OCI-M2 (cell line): ENCODE measurements around the gene MRPL11.
A peak's percentile ranks its signal among the peaks of the same experiment; 100 is the strongest.

ENCODE experiments used
- DNase-seq: peaks from one replicate; lab custom pipeline; 2025; ENCODE audit not compliant: unreplicated experiment; lab: John Stamatoyannopoulos, UW

MRPL11 gene

GRCh38 chr11:66393954-66394353, 44.7 kb downstream of the MRPL11 start:
- no peak for DNase-seq

DNA sequence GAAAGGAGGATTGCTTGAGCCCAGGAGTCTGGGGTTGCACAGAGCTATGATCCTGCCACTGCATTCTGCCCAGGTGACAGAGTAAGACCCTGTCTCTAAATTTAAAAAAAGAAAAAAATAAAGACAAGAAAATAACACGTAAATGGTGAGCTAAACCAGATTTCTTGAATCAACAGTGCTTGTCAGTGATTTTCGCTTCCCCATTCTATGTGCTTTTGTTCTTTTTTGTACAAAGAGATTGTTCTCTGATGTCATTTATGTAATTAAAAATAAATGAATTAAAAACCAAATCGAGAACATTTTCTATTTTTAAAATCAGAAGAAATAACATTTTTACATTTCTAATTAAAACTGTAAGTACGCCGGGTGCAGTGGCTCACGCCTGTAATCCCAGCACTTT, 47.3 kb downstream of the MRPL11 start:
- DNase-seq = no peak

DNA sequence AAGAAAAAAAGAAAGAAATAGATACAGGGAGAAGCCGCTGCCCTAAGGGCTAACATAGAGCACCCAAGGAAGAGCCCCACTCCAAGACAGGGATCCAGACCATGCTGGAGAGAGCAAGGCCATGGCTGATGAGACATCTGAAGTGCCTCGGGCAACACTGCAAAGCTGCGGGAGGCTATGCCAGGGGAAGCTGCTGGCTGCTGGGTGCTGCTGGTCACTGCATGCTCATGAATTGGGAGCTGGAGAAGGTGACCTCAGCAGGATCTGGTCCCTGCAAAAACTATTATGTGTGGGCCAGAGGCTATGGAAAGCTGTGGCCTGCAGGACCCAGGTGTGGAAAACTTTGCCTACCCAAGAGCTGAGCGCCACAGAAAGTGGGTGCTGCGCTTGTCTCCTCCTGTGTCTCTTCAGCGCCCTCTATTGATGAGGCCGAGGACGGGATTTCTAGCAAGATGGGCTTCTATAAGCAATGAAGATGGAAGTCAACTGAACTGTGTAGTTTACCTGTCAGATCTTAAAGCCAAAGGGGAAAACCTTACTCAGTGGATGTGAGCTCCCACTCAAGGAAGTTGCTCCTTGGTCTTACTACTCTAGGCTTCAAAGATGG, 49.8 kb downstream of the MRPL11 start:
- DNase-seq = no peak

DNA sequence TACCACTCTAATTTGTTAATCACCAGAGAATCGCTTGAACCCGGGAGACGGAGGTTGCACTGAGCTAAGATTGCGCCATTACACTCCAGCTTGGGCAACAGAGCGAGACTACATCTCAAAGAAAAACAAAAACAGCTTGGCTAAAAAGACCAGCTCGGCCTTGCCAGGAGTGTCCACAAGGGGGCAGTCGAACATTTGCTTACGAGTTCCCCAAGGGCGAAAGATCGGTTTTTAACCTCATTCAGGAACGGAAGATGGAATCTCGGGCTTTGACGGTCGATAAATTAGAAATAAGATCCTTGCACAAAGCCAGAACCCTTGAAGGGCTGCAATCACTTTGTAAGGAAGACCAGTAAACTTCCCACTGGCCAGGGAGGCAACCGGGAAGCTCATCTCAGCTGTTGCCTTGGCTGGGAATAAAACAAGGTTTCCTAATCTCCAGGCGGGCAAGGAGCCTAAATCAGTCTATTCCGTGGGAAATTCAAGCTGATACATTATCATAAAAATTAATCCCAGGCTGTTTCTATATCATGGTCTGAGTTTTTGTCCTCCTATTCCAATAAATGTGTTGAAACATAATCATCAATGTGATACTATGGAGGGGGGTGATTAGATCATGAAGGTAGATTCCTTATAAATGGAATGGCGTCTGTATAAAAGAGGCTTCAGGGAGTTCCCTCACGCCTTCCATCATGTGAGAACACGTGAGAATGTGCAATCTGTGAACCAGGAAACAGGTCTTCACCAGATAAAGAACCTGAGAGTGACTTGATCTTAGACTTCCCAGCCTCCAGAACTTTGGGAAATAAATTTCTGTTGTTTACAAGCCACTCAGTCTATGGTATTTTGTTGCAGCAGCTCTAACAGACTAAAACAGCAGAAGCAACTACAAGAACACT, 52.2 kb downstream of the MRPL11 start:
- DNase-seq = peak; percentile 50
